ENCODE data around the gene DNAAF1.
"Not testable (repeated sequence)": the region's sequence is repeated elsewhere in the genome, so short reads cannot be mapped to it uniquely, and the experiment has no call there.

Gene DNAAF1

GRCh38 chr16:84214451-84215066 lies 69.5 kb downstream of the DNAAF1 start:
- no peak for DNase-seq

GRCh38 chr16:84215531-84215930 lies 70.4 kb downstream of the DNAAF1 start:
- DNase-seq: no peak

DNA sequence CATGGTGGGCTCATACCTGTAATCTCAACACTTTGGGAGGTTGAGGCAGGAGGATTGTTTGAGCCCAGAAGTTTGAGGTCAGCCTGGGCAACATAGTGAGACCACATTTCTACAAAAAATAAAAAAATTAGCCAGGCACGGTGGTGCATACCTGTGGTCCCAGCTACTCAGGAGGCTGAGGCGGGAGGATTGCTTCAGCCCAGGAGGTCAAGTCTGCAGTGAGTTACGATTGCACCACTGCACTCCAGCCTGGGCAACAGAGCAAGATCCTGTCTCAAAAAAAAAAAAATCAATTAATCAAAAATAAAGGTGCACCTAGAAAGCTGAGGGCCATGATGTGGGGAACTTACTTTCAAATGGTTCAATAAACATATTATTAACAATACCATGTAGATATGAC lies 71.0 kb downstream of the DNAAF1 start:
- not testable (repeated sequence) for DNase-seq

DNA sequence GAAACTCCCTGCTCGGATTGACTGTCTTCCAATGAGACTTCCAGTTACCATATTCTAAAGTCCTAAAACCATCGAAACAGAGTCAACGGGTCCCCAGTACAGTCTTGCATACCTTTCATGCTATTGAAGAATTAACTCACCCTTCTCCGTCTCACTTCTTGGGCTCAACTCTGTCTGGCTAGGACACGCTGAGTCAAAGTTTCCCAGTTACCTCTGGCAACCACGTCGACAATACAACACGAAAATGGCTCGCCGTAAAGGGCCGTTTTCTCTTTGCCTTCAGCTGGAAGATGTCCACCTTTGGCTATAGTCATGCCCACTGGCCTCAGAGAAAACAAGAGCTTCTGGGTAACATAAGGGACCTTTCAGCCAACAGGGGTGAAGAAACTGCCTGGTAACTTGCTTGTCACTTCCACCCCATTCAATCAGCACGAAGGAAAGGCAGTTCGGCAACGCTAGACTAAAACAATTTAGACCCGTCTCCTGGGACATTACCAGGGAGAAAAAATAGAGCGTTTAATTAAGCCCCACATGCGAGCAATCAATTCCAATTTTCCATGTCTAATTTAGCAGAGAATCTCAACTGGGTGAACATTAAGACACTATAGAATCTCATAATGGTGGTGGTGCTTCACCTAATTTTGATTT lies 73.2 kb downstream of the DNAAF1 start:
- no peak for DNase-seq

GRCh38 chr16:84218956-84219355 lies 73.8 kb downstream of the DNAAF1 start:
- no peak for DNase-seq

- no peak for DNase-seq
These were observed 75.7 kb downstream of the DNAAF1 start for GRCh38 chr16:84220851-84221250.

DNA sequence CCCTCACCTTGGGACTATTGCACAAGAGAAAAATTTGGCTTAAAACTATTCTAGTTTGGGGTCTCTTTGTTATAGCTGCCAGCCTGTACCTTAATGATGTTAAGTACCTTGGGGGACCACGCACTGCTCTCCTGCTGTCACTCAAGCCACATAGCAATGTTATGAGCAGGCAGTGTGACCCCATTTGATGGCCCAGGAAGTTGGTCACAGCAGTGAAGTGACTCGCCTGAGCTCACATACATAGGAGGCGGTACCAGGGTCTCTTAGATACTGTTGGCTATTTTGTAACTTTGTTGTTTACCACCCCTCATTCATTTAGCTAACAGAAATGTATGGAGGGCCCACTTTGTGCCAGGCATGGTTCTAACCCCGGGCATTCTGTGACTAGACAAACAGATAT lies 78.3 kb downstream of the DNAAF1 start:
- DNase-seq: no peak

DNA sequence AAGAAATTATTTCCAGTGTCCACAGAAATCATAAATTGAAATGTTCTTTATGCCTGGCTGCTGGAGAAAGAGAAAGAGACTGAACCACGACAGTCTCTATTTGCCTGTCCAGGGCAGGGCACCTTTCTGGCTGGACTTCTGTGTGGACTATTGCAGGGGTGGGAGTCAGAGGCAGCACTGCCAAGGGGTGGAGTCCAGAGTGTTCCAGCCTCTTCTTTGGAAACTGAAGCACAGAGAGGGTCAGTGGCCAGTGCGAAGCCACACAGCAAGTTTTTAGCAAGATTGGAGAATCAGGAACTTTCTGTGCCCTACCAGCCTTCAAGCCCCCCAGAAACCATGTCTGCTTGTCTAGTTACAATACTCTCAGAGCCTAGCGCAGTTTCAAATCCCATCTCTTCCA lies 79.4 kb downstream of the DNAAF1 start:
- DNase-seq: no peak

GRCh38 chr16:84225126-84225525 lies 80.0 kb downstream of the DNAAF1 start:
- DNase-seq: no peak

DNA sequence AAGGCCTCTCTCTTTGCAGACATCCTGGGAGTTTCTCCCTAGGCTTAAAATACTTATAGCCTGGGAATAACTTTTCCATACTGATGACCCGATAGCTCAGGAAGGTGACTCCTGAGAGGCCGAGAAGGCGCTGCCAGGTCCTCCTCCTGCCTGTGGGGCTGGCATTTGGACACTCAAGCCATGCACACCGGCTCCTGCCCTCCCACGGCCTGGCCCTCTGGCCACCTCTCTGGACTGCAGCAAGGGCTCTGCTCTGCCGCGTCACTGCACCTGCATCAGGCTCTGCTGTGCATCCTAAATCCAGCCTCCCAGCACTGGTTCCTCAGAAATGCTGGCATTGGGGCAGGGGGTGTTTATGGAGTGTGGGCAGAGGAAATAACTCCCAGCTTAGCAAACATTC lies 80.5 kb downstream of the DNAAF1 start:
- no peak for DNase-seq

- DNase-seq: no peak
These were observed 80.9 kb downstream of the DNAAF1 start for GRCh38 chr16:84226026-84226425.
